AG09319 (cell line): Measurements from ENCODE around the gene TSPAN2.

Experiments
- DNase-seq: peaks from one replicate; pipeline ENCODE4 v3.0.0-alpha.2; 2010; ENCODE audit warnings: low read depth; ENCODE audit errors: extremely low read depth
- TF ChIP-seq, protein P1 (sequence below): IDR thresholded peaks from 2 replicates; pipeline ENCODE4 v1.5.1; 2011; ENCODE audit warnings: low read depth, mild to moderate bottlenecking, inconsistent platforms, low read length, moderate library complexity

Gene TSPAN2

DNA sequence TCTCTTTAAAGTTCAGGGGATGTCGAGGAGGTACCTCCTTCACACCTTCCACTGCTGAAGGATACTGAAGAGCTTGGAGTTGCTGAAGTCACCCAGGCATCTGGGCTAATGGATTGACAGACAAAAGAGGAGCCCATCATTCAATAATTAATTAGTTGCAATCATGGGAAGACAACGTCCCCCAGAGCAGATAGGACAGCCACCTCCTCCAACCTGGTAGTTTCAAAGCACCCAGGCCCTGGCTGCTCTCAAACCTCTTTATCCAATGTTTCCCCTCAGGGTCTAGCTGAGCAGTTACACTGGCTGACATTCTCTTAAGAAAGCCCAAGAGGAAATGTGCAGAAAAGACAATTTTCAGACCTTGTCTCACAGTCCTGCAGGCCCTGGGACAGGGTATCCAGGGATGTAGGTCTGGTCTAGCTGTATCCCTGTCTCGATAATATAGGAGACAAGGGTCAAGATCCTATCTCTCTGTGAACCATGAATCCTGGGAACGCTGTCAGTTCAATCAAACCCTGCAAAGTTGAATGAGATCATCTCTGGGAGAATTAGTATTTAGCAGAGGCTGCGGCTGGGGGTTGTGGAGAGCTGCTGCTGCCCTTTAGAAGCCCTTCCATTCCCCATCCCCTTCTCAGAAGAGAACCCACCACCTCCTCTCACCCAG is 1.1 kb downstream of the TSPAN2 start:
- no peak for DNase-seq
- TF ChIP-seq, protein P1, sequence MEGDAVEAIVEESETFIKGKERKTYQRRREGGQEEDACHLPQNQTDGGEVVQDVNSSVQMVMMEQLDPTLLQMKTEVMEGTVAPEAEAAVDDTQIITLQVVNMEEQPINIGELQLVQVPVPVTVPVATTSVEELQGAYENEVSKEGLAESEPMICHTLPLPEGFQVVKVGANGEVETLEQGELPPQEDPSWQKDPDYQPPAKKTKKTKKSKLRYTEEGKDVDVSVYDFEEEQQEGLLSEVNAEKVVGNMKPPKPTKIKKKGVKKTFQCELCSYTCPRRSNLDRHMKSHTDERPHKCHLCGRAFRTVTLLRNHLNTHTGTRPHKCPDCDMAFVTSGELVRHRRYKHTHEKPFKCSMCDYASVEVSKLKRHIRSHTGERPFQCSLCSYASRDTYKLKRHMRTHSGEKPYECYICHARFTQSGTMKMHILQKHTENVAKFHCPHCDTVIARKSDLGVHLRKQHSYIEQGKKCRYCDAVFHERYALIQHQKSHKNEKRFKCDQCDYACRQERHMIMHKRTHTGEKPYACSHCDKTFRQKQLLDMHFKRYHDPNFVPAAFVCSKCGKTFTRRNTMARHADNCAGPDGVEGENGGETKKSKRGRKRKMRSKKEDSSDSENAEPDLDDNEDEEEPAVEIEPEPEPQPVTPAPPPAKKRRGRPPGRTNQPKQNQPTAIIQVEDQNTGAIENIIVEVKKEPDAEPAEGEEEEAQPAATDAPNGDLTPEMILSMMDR = no peak

DNA sequence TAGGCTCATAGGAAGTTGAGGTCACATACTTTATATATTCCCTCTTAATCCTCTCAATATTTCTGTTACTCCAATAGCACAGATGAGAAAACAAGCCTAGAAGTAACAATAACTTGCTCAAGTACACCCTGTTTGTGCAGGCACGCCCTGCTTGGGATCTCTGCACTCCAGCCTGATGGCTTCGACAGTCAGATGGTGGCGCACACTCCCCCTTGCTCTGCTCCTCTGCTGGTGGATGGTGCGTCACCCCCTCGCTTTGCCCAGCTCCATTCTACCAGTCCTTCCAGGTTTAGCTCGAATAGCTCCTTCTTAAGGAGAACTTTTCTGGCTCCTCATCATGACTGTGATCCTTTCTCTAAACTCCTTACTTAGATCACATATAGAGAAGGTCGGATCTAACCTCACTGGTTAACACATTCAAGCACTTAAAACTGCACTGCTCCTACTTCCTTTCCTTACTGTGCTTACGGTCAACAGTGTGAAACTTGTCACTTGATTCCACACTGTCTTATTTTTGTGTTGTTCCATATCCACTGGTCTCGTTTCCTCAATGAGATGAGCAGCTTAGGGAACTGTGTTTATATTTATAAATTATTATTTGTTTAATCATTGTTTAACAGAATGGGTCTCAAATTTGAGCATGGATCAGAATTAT is 3.0 kb downstream of the TSPAN2 start:
- TF ChIP-seq, protein P1 = no peak
- DNase-seq = no peak

DNA sequence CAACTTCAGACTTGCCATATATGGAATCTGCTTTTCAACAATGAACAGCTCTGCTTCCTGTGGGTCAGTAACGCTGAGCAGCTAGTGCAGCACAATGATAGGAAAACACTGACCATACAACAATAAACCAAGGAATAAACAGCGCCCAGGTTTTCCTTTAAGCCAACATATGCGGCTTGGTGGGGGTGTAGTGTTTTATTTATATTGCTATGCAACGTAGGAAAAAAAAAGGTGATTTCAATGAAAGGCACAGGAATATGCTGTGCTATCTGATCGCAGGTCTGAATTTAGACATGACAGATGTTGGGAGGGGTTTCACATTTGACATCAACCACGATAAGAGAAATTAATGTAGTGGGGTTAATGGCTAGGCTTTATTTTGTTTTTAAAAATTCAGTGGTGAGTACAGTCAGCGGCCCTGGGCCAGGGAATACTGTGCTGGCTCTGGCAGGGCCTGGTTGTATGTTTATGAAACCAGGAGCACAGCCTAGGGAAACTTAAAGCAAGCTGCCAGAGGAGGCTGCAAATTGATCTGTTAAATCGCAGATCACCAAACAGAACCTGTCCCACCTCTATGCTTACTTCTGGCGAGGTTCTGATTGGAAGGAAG is 4.3 kb downstream of the TSPAN2 start:
- DNase-seq = no peak

DNA sequence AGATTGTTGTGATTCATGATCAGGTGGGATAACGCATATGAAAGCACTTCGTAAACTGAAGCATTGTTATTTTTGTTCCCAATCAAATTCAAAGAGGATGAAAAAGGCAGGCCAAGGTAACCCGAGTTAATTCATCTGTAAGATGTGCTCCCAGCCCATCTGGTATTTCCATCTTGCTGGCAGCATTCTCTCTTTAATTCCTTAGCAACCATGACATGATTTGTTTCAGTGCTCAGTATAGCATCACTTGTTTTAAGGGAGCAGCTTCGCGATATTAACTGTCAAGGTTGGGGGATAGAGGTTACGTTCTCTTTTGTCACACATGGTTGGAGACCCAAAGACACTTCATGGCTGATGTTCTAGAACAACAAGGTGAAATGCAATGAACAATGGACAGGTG is 6.4 kb downstream of the TSPAN2 start:
- TF ChIP-seq, protein P1 = no peak
- no peak for DNase-seq

More for the DNA sequence above, 4.3 kb downstream of the TSPAN2 start:
- TF ChIP-seq, protein P1 = no peak

DNA sequence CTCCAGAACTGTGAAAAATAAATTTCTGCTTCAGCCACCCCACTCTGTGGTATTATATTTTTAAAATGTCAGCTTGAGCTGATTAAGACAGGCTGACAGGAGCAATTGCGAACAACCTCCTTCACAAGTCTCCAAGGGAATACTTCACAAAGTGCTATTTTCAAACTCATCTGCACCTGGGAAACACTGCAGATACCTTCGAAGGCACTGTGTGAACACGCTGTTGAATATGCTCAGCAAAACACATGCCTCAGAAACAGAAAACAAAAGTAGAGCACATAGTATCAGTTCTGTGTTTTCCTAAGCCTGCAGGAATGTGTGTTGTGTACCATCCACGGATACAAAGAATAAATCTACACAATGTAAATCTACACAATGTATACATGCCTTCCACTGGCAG is 10.6 kb downstream of the TSPAN2 start:
- no peak for DNase-seq
- TF ChIP-seq, protein P1 = no peak

DNA sequence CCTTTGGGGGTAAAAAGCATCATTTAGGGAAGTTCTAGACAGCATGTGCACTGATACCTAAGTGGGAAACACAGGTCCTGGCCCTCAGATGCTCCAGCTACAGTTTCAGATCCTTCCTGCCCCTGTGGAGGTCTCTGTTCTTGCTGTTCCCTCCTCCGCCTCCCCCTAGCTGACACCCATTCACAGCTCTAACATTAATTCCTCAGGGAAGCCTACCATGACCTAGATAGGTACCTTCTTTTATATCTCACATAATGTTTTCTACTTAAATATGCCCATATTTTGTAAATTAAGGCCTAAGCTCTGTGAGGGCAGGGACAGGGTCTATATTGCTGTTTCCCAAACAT is 11.3 kb downstream of the TSPAN2 start:
- TF ChIP-seq, protein P1 = no peak
- no peak for DNase-seq

DNA sequence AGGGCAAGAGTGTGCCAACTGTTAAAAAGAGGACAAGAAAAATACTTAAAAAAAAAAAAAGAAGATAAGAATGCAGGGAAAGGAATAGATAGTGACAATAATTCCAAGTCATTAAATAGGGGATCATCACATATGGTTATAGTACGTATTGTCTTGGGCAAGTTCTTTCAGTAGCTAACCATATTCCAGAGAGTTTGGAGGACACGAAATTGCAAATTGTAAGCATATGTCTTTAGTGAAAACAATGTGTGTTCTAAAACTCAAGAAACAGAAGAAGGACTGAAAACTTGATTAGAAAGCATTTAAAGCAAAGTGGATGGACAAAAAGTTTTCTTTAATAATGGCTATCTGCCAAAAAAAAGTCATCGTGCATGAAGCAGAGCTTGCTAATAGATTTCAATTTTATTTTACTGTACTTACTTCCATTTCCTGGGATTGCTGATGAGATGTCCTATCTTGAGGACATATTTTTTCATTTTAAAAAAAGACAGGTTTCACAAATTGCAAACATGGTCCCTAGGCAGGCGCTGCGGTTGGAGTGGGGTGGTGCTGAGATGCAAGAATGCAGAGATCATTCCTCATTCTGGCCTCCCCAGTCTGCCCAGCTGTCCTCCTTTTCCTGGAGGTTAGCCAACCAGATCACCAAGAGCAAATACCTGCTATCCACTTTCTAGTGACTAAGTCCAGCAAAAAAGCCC is 11.9 kb downstream of the TSPAN2 start:
- TF ChIP-seq, protein P1 = no peak
- DNase-seq = no peak
